NCI-H345 (cell line): ENCODE data around the gene ECE1.
A peak's percentile ranks its signal among the peaks of the same experiment; 100 is the strongest.

ENCODE experiments used
- DNase-seq: peaks from one replicate; lab custom pipeline; 2025; lab: John Stamatoyannopoulos, UW

Gene ECE1

GRCh38 chr1:21325731-21326387, 35.6 kb upstream of the ECE1 start:
- no peak for DNase-seq

DNA sequence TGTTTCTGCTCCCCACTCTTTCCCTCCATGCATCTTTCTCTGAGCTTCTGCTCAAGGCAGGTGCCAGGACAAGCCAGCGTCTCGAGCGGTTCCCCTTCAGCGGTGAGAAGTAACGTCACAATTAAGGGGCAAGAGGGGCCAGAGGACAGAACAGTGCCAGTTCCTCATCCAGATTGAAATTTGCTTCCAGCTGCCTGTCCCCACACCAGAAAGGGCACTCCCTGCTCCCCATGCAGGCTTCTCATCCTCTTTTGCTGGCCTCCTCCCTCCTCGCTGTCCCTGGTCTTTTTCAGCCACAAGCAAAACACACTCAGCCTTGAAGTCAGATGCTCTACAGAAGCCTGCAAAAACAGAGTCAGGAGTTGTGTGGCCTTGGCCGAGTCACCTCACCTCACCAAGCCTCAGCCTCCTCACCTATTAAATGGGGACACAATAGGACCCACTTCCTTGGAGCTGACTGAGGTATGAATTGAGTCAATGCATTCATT, 35.0 kb upstream of the ECE1 start:
- DNase-seq = no peak

GRCh38 chr1:21324368-21325141, 34.3 kb upstream of the ECE1 start:
- DNase-seq = no peak

GRCh38 chr1:21323091-21323490, 32.8 kb upstream of the ECE1 start:
- no peak for DNase-seq

DNA sequence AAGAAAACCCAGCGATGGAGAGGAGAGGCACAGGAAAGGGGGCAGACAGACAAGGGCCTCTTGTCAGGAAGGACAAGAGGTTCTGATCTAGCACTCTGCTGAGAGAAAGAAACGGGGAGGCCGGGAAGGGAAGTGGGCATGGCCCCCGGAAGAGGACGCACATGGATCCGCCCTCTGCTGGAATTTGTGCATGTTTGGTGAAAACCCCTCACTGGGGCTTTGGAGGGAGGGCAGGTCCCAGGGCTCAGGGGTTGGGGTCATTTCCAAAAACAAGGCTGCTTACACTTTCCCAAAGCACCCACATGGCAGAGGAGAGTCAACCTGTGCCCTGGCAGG, 32.4 kb upstream of the ECE1 start:
- no peak for DNase-seq

DNA sequence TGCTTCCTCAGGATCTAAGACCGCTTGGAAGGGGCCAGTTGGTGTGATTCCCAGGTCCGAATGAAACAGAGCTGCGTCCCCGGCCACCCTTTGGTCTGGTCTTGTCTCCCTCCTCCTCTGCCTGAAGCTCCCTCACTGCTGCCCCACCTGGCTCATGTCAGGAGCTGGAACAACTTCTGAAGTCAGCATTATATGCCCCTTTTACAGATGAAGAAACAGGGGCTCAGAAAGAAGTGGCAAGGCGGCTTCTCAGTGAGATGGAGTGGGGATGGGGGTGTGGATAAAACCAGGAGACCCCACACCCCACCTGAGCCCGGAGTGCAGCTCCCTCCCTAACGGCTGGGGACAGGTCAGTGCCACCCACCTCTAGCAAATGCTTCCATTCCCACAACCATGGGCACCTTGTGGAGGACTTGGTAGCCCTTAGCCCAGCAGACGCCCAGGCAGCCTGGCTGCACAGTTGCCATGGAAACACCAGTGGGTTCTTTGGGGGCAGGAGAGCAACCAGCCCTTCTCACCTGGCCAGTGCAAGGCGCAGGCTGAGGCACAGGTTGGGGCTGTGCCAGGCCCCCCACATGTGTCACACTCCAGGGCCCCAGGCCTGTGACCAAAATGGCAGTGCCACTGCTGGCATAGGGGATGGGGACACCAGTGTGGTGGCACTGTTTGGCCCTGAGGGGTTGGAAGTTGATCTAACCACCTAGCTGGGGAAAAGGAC, 31.9 kb upstream of the ECE1 start:
- DNase-seq = no peak

GRCh38 chr1:21320410-21321108, 30.3 kb upstream of the ECE1 start:
- no peak for DNase-seq

GRCh38 chr1:21319447-21320407, 29.5 kb upstream of the ECE1 start:
- peak; percentile 16 for DNase-seq

- no peak for DNase-seq
Observed at GRCh38 chr1:21318714-21319159, 28.5 kb upstream of the ECE1 start.

- no peak for DNase-seq
Observed at GRCh38 chr1:21318057-21318713, 27.9 kb upstream of the ECE1 start.

DNA sequence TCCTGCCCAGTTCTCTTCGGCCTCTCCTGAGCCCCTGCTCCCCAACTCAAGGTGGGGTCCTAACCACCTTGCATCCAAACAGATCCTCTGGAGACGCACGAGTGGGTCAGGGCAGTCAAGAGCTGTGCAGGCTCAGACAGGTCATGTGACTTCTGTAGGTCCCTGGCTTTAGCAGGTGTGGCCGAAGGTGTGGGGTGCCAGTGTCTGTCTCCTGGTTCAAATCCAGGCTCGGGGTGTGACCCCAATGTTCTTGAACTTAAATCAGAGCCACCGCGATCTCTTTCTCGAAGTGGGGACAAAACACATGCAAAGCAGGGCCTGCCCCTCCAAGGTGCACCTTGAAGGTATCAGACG, 27.4 kb upstream of the ECE1 start:
- no peak for DNase-seq

- no peak for DNase-seq
Observed at GRCh38 chr1:21317035-21317689, 26.9 kb upstream of the ECE1 start.

- DNase-seq = no peak
Observed at GRCh38 chr1:21314743-21315396, 24.6 kb upstream of the ECE1 start.

DNA sequence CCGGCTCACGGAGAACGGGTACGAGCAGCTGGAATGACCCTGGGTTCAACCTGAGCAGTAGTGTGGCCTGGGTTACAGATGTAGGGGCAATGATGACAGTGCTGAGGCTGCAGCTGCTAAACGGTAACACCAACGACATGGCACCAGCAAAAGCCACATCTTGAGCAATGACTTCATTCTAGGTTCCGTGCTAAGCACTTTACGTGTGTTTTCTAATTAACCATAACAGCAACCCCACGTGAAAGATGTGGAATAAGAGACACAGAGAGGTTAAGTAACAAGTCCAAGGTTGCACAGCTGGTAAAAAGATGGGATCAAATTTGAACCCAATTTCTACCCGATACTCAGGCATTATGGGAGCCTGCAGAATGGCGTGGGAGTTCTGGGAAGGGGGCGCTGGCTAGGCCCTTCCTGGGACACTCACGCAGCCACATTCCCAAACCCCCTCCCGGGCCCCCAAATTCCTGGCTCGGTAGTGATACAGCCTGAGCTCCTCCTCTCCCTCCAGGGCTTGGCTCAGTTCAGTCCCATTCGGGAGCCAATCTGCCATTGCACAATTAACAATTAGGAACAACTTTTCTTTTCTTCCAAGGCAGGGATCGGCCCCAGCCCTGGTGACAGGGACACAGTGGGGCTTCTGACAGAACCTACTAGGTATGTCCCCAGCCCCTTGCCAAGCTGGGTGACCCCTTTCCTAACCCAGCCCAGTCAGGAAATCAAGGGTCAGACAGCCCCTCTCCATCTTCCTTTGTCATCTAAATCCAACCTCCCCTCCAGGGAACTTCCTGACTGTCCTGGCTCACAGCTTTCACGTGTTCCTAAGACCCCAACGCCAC, 23.8 kb upstream of the ECE1 start:
- no peak for DNase-seq

- DNase-seq = no peak
Observed at GRCh38 chr1:21313203-21313885, 23.1 kb upstream of the ECE1 start.

DNA sequence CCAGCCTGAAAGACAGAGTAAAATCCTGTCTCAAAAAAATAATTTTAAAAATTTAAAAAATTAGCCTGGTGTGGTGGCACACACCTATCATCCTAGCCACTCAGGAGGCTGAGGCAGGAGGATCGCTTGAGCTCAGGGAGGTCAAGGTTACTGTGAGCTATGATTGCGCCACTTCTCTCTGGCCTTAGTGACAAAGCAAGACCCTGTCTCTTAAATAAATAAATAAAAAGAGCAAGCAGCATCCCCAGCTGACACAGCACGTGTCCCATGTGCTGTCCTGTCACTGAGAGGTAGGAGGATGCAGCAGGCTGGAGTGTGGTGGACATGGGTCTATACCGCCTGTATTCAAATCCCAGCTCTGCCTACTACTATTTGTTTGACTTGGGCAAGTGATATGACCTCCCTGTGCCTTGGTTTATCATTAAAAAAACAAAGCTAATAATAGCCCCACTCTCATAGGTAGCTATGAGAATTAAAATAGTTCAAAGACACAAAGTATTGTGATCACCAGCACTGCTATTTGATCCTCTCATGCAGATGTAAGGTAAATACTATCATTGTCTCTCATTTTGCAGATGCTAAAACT, 22.2 kb upstream of the ECE1 start:
- no peak for DNase-seq

- DNase-seq = no peak
Observed at GRCh38 chr1:21311016-21311415, 20.8 kb upstream of the ECE1 start.
